ENCODE data around the gene ADAMTSL3.

The ADAMTSL3 gene

GRCh38 chr15:83694015-83694414, 40.1 kb downstream of the ADAMTSL3 start:
- ATAC-seq (ENCODE audit: low read depth) (peak; percentile 38; the same call in 2 of the 3 replicates), DNase-seq (ENCODE audit: low spot score) (no peak)
- H3K9me3 ChIP-seq (ENCODE audit: severe bottlenecking) = no peaks in the 10 kb centered on the region
- peaks cover 16% of the 10 kb centered on the region for H3K4me1 ChIP-seq (ENCODE audit: insufficient read depth, poor library complexity, severe bottlenecking)
- H3K4me3 ChIP-seq (ENCODE audit: severe bottlenecking) = no peak overlapping the region
- no peaks in the 10 kb centered on the region for H3K36me3 ChIP-seq (ENCODE audit: low read depth)
- no peaks in the 10 kb centered on the region for H3K27me3 ChIP-seq (ENCODE audit: insufficient read depth, poor library complexity, severe bottlenecking)
- H3K27ac ChIP-seq (ENCODE audit: poor library complexity, severe bottlenecking) = no peak overlapping the region
- no peak for TF ChIP-seq CTCF (IDR thresholded peaks at IDR 0.05; ENCODE audit: poor library complexity, severe bottlenecking)

- Histone ChIP-seq H3K27me3 (ENCODE audit: insufficient read depth, poor library complexity, severe bottlenecking) (no peaks in the 10 kb centered on the region), H3K4me3 (ENCODE audit: severe bottlenecking) (no peak overlapping the region), H3K27ac (ENCODE audit: poor library complexity, severe bottlenecking) (no peak overlapping the region), H3K9me3 (ENCODE audit: severe bottlenecking) (no peaks in the 10 kb centered on the region), H3K4me1 (ENCODE audit: insufficient read depth, poor library complexity, severe bottlenecking) (peaks cover 16% of the 10 kb centered on the region), H3K36me3 (ENCODE audit: low read depth) (no peaks in the 10 kb centered on the region)
- TF ChIP-seq CTCF (IDR thresholded peaks at IDR 0.05; ENCODE audit: poor library complexity, severe bottlenecking) = no peak
- ATAC-seq (ENCODE audit: low read depth) (no peak), DNase-seq (ENCODE audit: low spot score) (no peak)
Observed at GRCh38 chr15:83694536-83694935, 40.6 kb downstream of the ADAMTSL3 start.

- ATAC-seq (ENCODE audit: low read depth) (peak; percentile 84), DNase-seq (ENCODE audit: low spot score) (no peak)
- H3K36me3 ChIP-seq (ENCODE audit: low read depth) = no peaks in the 10 kb centered on the region
- no peak overlapping the region for H3K27ac ChIP-seq (ENCODE audit: poor library complexity, severe bottlenecking)
- no peak overlapping the region for H3K4me3 ChIP-seq (ENCODE audit: severe bottlenecking)
- TF ChIP-seq CTCF (IDR thresholded peaks at IDR 0.05; ENCODE audit: poor library complexity, severe bottlenecking) = no peak
- peaks cover 16% of the 10 kb centered on the region for H3K4me1 ChIP-seq (ENCODE audit: insufficient read depth, poor library complexity, severe bottlenecking)
- H3K27me3 ChIP-seq (ENCODE audit: insufficient read depth, poor library complexity, severe bottlenecking) = no peaks in the 10 kb centered on the region
- H3K9me3 ChIP-seq (ENCODE audit: severe bottlenecking) = no peaks in the 10 kb centered on the region
Observed at GRCh38 chr15:83695246-83695645, 41.3 kb downstream of the ADAMTSL3 start.

DNA sequence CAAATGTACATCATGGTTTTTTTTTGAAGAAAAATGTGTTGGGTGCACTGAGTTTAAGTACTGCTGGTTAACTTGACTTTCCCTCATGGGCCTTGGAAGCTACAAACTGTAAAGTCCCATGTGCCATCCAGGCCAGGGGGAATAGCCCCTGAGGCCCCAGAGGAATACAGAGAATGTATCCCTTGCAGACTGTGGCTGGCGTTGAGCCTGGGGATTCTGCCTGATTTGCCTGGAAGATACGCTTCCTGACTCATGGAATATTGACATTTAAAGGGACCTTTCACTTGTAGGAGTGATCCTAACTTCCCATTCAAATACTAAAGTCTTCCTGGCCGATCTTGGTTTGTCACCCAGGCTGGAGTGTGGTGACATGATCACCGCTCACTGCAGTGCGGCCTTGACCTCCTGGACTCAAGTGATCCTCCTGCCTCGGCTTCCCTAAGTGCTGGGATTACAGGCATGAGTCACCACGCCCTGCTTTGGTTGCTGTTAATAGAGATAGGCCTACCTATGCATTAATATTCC, 42.0 kb downstream of the ADAMTSL3 start:
- Histone ChIP-seq H3K4me1 (ENCODE audit: insufficient read depth, poor library complexity, severe bottlenecking) (peaks cover 16% of the 10 kb centered on the region), H3K27me3 (ENCODE audit: insufficient read depth, poor library complexity, severe bottlenecking) (no peaks in the 10 kb centered on the region), H3K4me3 (ENCODE audit: severe bottlenecking) (no peak overlapping the region), H3K9me3 (ENCODE audit: severe bottlenecking) (no peaks in the 10 kb centered on the region), H3K36me3 (ENCODE audit: low read depth) (no peaks in the 10 kb centered on the region), H3K27ac (ENCODE audit: poor library complexity, severe bottlenecking) (no peak overlapping the region)
- no peak for TF ChIP-seq CTCF (IDR thresholded peaks at IDR 0.05; ENCODE audit: poor library complexity, severe bottlenecking)
- ATAC-seq (ENCODE audit: low read depth) (no peak), DNase-seq (ENCODE audit: low spot score) (no peak)

- Histone ChIP-seq H3K27me3 (ENCODE audit: insufficient read depth, poor library complexity, severe bottlenecking) (no peaks in the 10 kb centered on the region), H3K4me3 (ENCODE audit: severe bottlenecking) (no peak overlapping the region), H3K27ac (ENCODE audit: poor library complexity, severe bottlenecking) (peak overlapping the region; percentile 3), H3K4me1 (ENCODE audit: insufficient read depth, poor library complexity, severe bottlenecking) (peaks cover 16% of the 10 kb centered on the region), H3K9me3 (ENCODE audit: severe bottlenecking) (no peaks in the 10 kb centered on the region), H3K36me3 (ENCODE audit: low read depth) (no peaks in the 10 kb centered on the region)
- no peak for DNase-seq (ENCODE audit: low spot score)
- TF ChIP-seq CTCF (IDR thresholded peaks at IDR 0.05; ENCODE audit: poor library complexity, severe bottlenecking) = no peak
- peak; percentile 23; the same call in 1 of the 3 replicates for ATAC-seq (ENCODE audit: low read depth)
Observed at GRCh38 chr15:83697716-83698115, 43.8 kb downstream of the ADAMTSL3 start.
